Transverse colon (tissue), 4 donors: ENCODE measurements around the gene GTPBP2. TPM values are rescaled to one million over a fixed set of nuclear protein-coding genes. Genes with fewer than 3 reads are reported as not detected.

Experiments
- DNase-seq: peaks from one replicate; pipeline ENCODE4 v3.0.0-alpha.2; 2019
- H3K27ac ChIP-seq, 4 donors: fragments of 200-600 bp; sonication (generic); 2 replicates each; pipeline ENCODE4 v1.5.1; 2016 to 2018; ENCODE audit warnings: inconsistent platforms in 4 of 4
- H3K27me3 ChIP-seq: fragments of 200-600 bp; sonication (generic); 2 replicates; pipeline ENCODE4 v1.5.1; 2017; ENCODE audit warnings: inconsistent platforms
- H3K36me3 ChIP-seq, 4 donors: fragments of 200-600 bp; sonication (generic); 2 replicates each; pipeline ENCODE4 v1.5.1; 2017 to 2019; ENCODE audit warnings: inconsistent platforms in 4 of 4
- H3K4me1 ChIP-seq, 4 donors: fragments of 200-600 bp; sonication (generic); 2 replicates each; pipeline ENCODE4 v1.5.1; 2017 to 2020; ENCODE audit warnings: inconsistent platforms in 4 of 4
- H3K4me3 ChIP-seq, 4 donors: fragments of 200-600 bp; sonication (generic); 1 replicate in 1 of 4; 2 replicates in 3 of 4; pipeline versions ENCODE4 v1.5.1 to v1.6.1; 2017 to 2019; ENCODE audit warnings: inconsistent platforms in 4 of 4
- H3K9me3 ChIP-seq, 2 donors: fragments of 200-600 bp; sonication (generic); 2 replicates each; pipeline ENCODE4 v1.5.1; 2017 to 2019; ENCODE audit warnings: inconsistent platforms in 2 of 2
- EP300 ChIP-seq: sonication (generic); formaldehyde crosslinking; IDR thresholded peaks from one replicate; pipeline ENCODE4 v1.6.1; 2017; ENCODE audit warnings: antibody characterized with exemption, low read depth
- POLR2A ChIP-seq: fragments of 450-650 bp; IDR thresholded peaks from one replicate; pipeline ENCODE4 v1.6.1; 2016; ENCODE audit warnings: antibody characterized with exemption, mild to moderate bottlenecking, moderate library complexity
- POLR2AphosphoS5 ChIP-seq, 3 donors: sonication (generic); formaldehyde crosslinking; IDR thresholded peaks; one replicate each; pipeline ENCODE4 v1.6.1; 2016; ENCODE audit warnings: antibody characterized with exemption in 3 of 3
- WGBS, 2 donors: methylation state at CpG; one replicate each; pipeline ENCODE4 v1.1.5; 2018; ENCODE audit warnings: low coverage in 1 of 2; 5-methylcytosine and 5-hydroxymethylcytosine counted together
- in situ Hi-C, 4 donors: fragments of 200-750 bp; cut with MboI; loops; one replicate each; pipeline versions ENCODE4 v1.15.0 to v1.15.1; 2017; ENCODE audit warnings: low sequenced_read_pairs in 3 of 4, low pct_ligation_motif_present in 1 of 4, low pct_unique_long_range_greater_than_20kb in 1 of 4
- intact Hi-C: fragments of 100-400 bp; cut with DNase I; formaldehyde crosslinking; loops from one replicate; pipeline ENCODE4 v1.15.1; 2023; ENCODE audit warnings: low total_unique reads
- total RNA-seq, 4 donors: library from RNA; depleted of rRNA; stranded (reverse); fragments of >200 nt; gene quantifications; one replicate each; pipeline ENCODE4 v1.1.0, GENCODE V29; 2016
- TF ChIP-seq, protein P1 (sequence below), 5 experiments: fragments of 200-600 bp in 3 of 5; fragments of 450-650 bp in 2 of 5; sonication (generic) in 3 of 5; IDR thresholded peaks; 1 replicate in 2 of 5; 2 replicates in 3 of 5; pipeline ENCODE4 v1.5.1; 2016 to 2017; ENCODE audit warnings: antibody characterized with exemption in 5 of 5, inconsistent platforms in 3 of 5, mild to moderate bottlenecking in 2 of 5, moderate library complexity in 1 of 5

Gene GTPBP2
- total RNA-seq, 4 donors from 2014 or later = 83.7 to 115 (median 86.8) TPM

DNA sequence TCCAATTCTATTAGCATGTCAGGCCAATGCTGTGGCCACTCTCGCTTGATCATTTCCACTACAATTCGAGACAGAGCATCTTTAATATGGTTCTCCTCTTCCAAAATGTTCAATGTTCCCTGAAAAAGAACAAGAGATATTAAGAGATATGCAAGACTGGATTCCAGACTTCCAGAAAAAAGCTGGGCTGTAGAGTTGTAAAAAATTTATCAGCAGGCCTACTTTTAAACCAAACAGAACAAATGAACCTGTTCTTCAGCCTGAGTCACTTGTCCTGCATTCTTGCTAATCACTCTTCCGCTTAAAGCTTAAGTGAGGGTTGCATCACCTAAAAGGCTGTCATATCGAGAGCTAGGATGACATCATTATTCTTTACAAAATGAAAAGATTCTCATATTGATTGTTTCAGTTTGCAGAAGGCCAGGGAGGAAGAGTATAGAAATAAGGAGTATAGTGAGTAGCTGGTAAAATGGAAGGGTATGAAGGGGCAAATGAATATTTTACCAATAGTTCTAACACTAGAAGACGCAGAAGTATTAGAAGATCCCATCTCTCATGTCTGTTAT is 58.1 kb downstream of the GTPBP2 start:
- H3K27me3 ChIP-seq = no peaks in the 10 kb centered on the region
- peaks cover 0 to 47% (median 18%) of the 10 kb centered on the region in 4 donors for H3K36me3 ChIP-seq
- in situ Hi-C loops (no loop called here), intact Hi-C loops (no loop called here)
- no peak overlapping the region for H3K27ac ChIP-seq
- no peaks in the 10 kb centered on the region for H3K9me3 ChIP-seq
- H3K4me1 ChIP-seq = peaks cover 4 to 14% (median 8%) of the 10 kb centered on the region in 4 donors
- 75 to 87% methylated on average over 5 of the region's 5 CpGs for WGBS, 2 donors
- TF ChIP-seq POLR2A (no peak), POLR2AphosphoS5 (IDR thresholded peaks at IDR 0.05) (no peak), EP300 (no peak)
- TF ChIP-seq, protein P1, sequence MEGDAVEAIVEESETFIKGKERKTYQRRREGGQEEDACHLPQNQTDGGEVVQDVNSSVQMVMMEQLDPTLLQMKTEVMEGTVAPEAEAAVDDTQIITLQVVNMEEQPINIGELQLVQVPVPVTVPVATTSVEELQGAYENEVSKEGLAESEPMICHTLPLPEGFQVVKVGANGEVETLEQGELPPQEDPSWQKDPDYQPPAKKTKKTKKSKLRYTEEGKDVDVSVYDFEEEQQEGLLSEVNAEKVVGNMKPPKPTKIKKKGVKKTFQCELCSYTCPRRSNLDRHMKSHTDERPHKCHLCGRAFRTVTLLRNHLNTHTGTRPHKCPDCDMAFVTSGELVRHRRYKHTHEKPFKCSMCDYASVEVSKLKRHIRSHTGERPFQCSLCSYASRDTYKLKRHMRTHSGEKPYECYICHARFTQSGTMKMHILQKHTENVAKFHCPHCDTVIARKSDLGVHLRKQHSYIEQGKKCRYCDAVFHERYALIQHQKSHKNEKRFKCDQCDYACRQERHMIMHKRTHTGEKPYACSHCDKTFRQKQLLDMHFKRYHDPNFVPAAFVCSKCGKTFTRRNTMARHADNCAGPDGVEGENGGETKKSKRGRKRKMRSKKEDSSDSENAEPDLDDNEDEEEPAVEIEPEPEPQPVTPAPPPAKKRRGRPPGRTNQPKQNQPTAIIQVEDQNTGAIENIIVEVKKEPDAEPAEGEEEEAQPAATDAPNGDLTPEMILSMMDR (IDR thresholded peaks at IDR 0.05) = no peak
- no peak for DNase-seq
- no peak overlapping the region for H3K4me3 ChIP-seq

Other genes starting within 250 kb of the GTPBP2 start
- gene ABCC10, start 201.7 kb downstream of the GTPBP2 start, total RNA-seq = 10 to 100 TPM; 28.0 to 56.9 (median 33.7) TPM
- 1 to 10 TPM in 1 of 4 donors, under 1 TPM in 1, not detected in 2; 0.95 to 1.1 TPM for gene DLK2, start 173.7 kb downstream of the GTPBP2 start, total RNA-seq
- gene TJAP1, start 151.7 kb downstream of the GTPBP2 start, total RNA-seq = 10 to 100 TPM; 10.9 to 22.4 (median 17.9) TPM
- gene LRRC73, start 118.9 kb downstream of the GTPBP2 start, total RNA-seq = under 1 TPM in 2 of 4 donors, not detected in 2; 0.60 to 0.96 TPM
- 100 to 1,000 TPM in 3 of 4 donors, 10 to 100 TPM in 1; 83.4 to 146 (median 103) TPM for gene YIPF3, start 112.3 kb downstream of the GTPBP2 start, total RNA-seq
- gene POLR1C, start 112.2 kb downstream of the GTPBP2 start, total RNA-seq = 10 to 100 TPM in 3 of 4 donors, 1 to 10 TPM in 1; 7.4 to 24.7 (median 15.5) TPM
- gene XPO5, start 53.2 kb downstream of the GTPBP2 start, total RNA-seq = 10 to 100 TPM; 11.3 to 25.1 (median 17.6) TPM
- 10 to 100 TPM in 1 of 4 donors, 1 to 10 TPM in 3; 2.2 to 10.6 (median 7.0) TPM for gene POLH, start 53.1 kb downstream of the GTPBP2 start, total RNA-seq
- 10 to 100 TPM in 3 of 4 donors, 1 to 10 TPM in 1; 10.0 to 61.0 (median 42.4) TPM for gene MAD2L1BP, start 6.6 kb upstream of the GTPBP2 start, total RNA-seq
- not detected for gene RSPH9, start 15.8 kb upstream of the GTPBP2 start, total RNA-seq
- gene MRPS18A, start 58.5 kb upstream of the GTPBP2 start, total RNA-seq = 10 to 100 TPM; 25.4 to 48.6 (median 40.3) TPM
- gene VEGFA, start 140.9 kb upstream of the GTPBP2 start, total RNA-seq = 100 to 1,000 TPM; 131 to 608 (median 203) TPM